OCI-LY1 (cell line): ENCODE results near the gene LRRC37B.
A peak's percentile ranks its signal among the peaks of the same experiment; 100 is the strongest.
"Not testable (repeated sequence)": the region's sequence is repeated elsewhere in the genome, so short reads cannot be mapped to it uniquely, and the experiment has no call there.

ENCODE experiments used
- H2AFZ ChIP-seq: fragments of 200-600 bp; sonication (generic), shearing (Covaris generic); 2 replicates; pipeline ENCODE4 v1.6.0; 2014; ENCODE audit warnings: antibody characterized with exemption, mild to moderate bottlenecking, low read length
- H3F3A ChIP-seq: fragments of 200-600 bp; sonication (generic), shearing (Covaris generic); 2 replicates; pipeline ENCODE4 v1.6.0; 2014; ENCODE audit warnings: mild to moderate bottlenecking, antibody characterized with exemption, low read length, moderate library complexity; ENCODE audit not compliant: insufficient read depth
- H3K27ac ChIP-seq: fragments of 200-600 bp; sonication (generic); 2 replicates; pipeline ENCODE4 v1.5.1; 2014; ENCODE audit warnings: low read length, mixed run types, mild to moderate bottlenecking, low read depth; ENCODE audit not compliant: poor library complexity, severe bottlenecking
- H3K27me3 ChIP-seq: fragments of 200-600 bp; sonication (generic); 2 replicates; pipeline ENCODE4 v1.6.0; 2014; ENCODE audit warnings: antibody characterized with exemption, mild to moderate bottlenecking, low read length, moderate library complexity; ENCODE audit not compliant: insufficient read depth
- H3K36me3 ChIP-seq: fragments of 200-600 bp; sonication (generic); 2 replicates; pipeline ENCODE4 v1.6.1; 2014; ENCODE audit warnings: mild to moderate bottlenecking, antibody characterized with exemption, low read length, moderate library complexity, mixed read lengths; ENCODE audit not compliant: insufficient read depth
- H3K4me1 ChIP-seq: fragments of 200-600 bp; sonication (generic); 2 replicates; pipeline ENCODE4 v1.5.1; 2014; ENCODE audit warnings: mild to moderate bottlenecking, low read length, moderate library complexity; ENCODE audit not compliant: insufficient read depth, severe bottlenecking
- H3K4me2 ChIP-seq: fragments of 200-600 bp; sonication (generic), shearing (Covaris generic); 2 replicates; pipeline ENCODE4 v1.6.1; 2014; ENCODE audit warnings: low read length
- H3K4me3 ChIP-seq: fragments of 200-600 bp; sonication (generic); 2 replicates; pipeline ENCODE4 v1.5.1; 2014; ENCODE audit warnings: low read length, low read depth, mild to moderate bottlenecking, mixed read lengths; ENCODE audit not compliant: poor library complexity, severe bottlenecking
- H3K79me2 ChIP-seq: fragments of 200-600 bp; shearing (Covaris generic); 2 replicates; pipeline ENCODE4 v1.6.1; 2016; ENCODE audit warnings: mixed run types, low read length, mixed read lengths; ENCODE audit not compliant: insufficient read depth
- H3K9ac ChIP-seq: fragments of 200-600 bp; sonication (generic), shearing (Covaris generic); 2 replicates; pipeline ENCODE4 v1.6.1; 2014; ENCODE audit warnings: mild to moderate bottlenecking, low read length, mixed read lengths
- H3K9me2 ChIP-seq: fragments of 200-600 bp; sonication (generic), shearing (Covaris generic); 2 replicates; pipeline ENCODE4 v1.6.1; 2014; ENCODE audit warnings: low read depth, mild to moderate bottlenecking, low read length, mixed read lengths
- H3K9me3 ChIP-seq: fragments of 200-600 bp; shearing (Covaris generic); 2 replicates; pipeline ENCODE4 v1.6.1; 2014; ENCODE audit warnings: low read length, mixed read lengths
- H4K20me1 ChIP-seq: fragments of 200-600 bp; sonication (generic), shearing (Covaris generic); 2 replicates; pipeline ENCODE4 v1.6.0; 2016; ENCODE audit warnings: mild to moderate bottlenecking, low read length; ENCODE audit not compliant: insufficient read depth
- EZH2 ChIP-seq: fragments of 200-600 bp; sonication (generic), shearing (Covaris generic); IDR thresholded peaks from 2 replicates; pipeline ENCODE4 v1.8.0; 2017; ENCODE audit warnings: borderline replicate concordance, mixed run types, mild to moderate bottlenecking, antibody characterized with exemption, low read length, moderate library complexity, mixed read lengths
- TF ChIP-seq, protein P1 (sequence below): fragments of 200-600 bp; sonication (generic), shearing (Covaris generic); IDR thresholded peaks from 2 replicates; pipeline ENCODE4 v1.5.1; 2017; ENCODE audit warnings: mild to moderate bottlenecking, antibody characterized with exemption, low read length, moderate library complexity, mixed read lengths

The LRRC37B gene

DNA sequence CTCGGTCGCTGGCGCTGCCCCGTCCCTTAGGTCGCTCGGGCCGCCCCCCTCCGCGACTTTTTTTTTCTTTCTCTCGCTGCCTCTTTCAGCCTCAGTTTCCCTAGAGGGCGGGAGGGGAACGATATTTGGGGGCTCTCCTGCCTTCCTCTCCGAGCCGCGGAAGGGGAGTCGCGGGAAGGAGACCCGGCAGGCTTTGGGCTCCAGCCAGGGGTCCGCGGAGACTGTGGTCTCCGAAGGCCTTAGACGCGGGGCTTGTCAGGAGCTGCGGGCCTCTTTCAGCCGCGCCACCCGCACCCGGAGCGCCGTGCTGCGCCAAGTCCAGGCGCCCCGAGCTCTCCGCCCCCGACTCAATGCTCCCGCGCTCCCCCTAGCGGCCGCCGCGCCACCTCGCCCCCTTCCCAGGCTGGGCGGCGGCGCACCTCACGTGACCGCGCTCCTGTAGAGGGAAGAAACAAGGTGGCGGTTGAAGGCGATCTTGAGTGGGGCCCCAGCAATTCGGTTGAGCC lies at the start of gene LRRC37B:
Gene LRRC37B (plus strand): TSS at position 427 of the 506 bp plus-strand sequence. CDS start 14,010 bp downstream, outside the sequence.
- H4K20me1 ChIP-seq: no peaks in the 10 kb centered on the region
- H3K4me2 ChIP-seq: peak within 1 kb of the TSS; percentile 96
- TF ChIP-seq, protein P1, sequence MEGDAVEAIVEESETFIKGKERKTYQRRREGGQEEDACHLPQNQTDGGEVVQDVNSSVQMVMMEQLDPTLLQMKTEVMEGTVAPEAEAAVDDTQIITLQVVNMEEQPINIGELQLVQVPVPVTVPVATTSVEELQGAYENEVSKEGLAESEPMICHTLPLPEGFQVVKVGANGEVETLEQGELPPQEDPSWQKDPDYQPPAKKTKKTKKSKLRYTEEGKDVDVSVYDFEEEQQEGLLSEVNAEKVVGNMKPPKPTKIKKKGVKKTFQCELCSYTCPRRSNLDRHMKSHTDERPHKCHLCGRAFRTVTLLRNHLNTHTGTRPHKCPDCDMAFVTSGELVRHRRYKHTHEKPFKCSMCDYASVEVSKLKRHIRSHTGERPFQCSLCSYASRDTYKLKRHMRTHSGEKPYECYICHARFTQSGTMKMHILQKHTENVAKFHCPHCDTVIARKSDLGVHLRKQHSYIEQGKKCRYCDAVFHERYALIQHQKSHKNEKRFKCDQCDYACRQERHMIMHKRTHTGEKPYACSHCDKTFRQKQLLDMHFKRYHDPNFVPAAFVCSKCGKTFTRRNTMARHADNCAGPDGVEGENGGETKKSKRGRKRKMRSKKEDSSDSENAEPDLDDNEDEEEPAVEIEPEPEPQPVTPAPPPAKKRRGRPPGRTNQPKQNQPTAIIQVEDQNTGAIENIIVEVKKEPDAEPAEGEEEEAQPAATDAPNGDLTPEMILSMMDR: peak; percentile 82
- TF ChIP-seq EZH2: no peak
- H3K27me3 ChIP-seq: no peaks in the 10 kb centered on the region
- H3F3A ChIP-seq: 0 out of 2 replicates have a peak, but pooled peaks cover 5% of the 10 kb centered on the region
- H3K27ac ChIP-seq: peak within 1 kb of the TSS; percentile 34
- no peaks in the 10 kb centered on the region for H3K36me3 ChIP-seq
- H3K9me2 ChIP-seq: no peaks in the 10 kb centered on the region
- peaks cover 3% of the 10 kb centered on the region; the same call in 1 of the 2 replicates for H3K79me2 ChIP-seq
- peak within 1 kb of the TSS; percentile 73 for H3K9ac ChIP-seq
- H3K4me3 ChIP-seq: peak within 1 kb of the TSS; percentile 72
- peaks cover 25% of the 10 kb centered on the region for H3K4me1 ChIP-seq
- H2AFZ ChIP-seq: no peak within 1 kb of the TSS
- no peaks in the 10 kb centered on the region for H3K9me3 ChIP-seq

DNA sequence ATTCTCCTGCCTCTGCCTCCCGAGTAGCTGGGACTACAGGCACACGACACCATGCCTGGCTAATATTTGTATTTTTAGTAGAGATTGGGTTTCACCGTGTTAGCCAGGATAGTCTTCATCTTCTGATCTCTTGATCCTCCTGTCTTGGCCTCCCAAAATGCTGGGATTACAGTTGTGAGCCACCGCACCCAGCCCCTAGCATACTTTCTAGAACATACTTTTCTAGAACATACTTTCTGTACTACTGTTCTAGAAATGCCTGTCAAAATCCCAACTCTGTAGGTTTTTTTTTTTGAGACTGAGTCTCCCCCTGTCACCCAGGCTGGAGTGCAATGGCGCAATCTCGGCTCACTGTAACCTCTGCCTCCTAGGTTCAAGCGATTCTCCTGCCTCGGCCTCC lies 43.1 kb upstream of the LRRC37B start:
- not testable (repeated sequence) for H3K79me2 ChIP-seq, H3K4me1 ChIP-seq, H2AFZ ChIP-seq, H3K27me3 ChIP-seq, H3K9me2 ChIP-seq, H3F3A ChIP-seq, H3K27ac ChIP-seq, H3K9me3 ChIP-seq, H3K9ac ChIP-seq, H3K4me2 ChIP-seq, H4K20me1 ChIP-seq, H3K4me3 ChIP-seq
- H3K36me3 ChIP-seq: peaks cover 85% of the 10 kb centered on the region

DNA sequence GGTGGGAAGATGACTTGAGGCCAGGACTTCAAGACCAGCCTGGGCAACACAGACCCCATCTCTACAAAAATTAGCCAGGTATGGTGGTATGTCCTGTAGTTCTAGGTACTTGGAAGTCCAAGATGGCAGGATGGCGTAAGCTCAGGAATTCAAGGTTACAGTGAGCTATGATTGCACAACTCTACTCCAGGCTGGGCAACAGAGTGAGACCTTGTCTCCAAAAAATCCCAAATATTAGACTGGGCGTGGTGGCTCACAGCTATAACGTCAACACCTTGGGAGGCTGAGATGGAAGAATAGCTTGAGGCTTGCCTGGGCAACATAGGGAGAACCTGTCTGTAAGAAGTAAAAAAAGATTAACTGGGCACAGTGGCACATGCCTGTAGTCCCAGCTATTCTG lies 39.5 kb upstream of the LRRC37B start:
- no peak overlapping the region for H2AFZ ChIP-seq
- no peak overlapping the region for H3K4me2 ChIP-seq
- no peaks in the 10 kb centered on the region for H3K9me3 ChIP-seq
- no peaks in the 10 kb centered on the region for H3K27me3 ChIP-seq
- no peak overlapping the region for H3K4me3 ChIP-seq
- H3K9me2 ChIP-seq: no peaks in the 10 kb centered on the region
- H3K4me1 ChIP-seq: no peaks in the 10 kb centered on the region
- H3F3A ChIP-seq: no peaks in the 10 kb centered on the region
- H3K79me2 ChIP-seq: no peaks in the 10 kb centered on the region
- no peak for TF ChIP-seq EZH2
- no peaks in the 10 kb centered on the region for H4K20me1 ChIP-seq
- no peak overlapping the region for H3K9ac ChIP-seq
- peaks cover 69% of the 10 kb centered on the region for H3K36me3 ChIP-seq
- no peak overlapping the region for H3K27ac ChIP-seq

DNA sequence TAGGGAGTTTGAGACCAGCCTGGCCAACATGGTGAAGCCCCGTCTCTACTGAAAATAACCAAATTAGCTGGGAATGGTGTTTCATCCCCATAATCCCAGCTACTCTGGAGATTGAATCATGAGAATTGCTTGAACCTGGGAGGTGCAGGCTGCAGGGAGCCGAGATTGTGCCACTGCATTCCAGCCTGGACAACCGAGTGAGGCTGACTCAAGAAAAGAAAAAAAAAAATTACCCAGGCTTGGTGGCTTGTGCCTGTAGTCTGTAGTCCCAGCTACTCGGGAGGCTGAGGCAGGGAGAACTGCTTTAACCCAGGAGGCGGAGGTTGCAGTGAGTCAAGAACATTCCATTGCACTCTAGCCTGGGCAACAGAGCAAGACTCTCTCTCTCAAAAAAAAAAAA lies 36.8 kb upstream of the LRRC37B start:
- not testable (repeated sequence) for H3K4me1 ChIP-seq, H3K9me2 ChIP-seq, H3K9me3 ChIP-seq, H3K27me3 ChIP-seq, H3K27ac ChIP-seq, H2AFZ ChIP-seq, H3K79me2 ChIP-seq, H3F3A ChIP-seq, H3K9ac ChIP-seq, H3K4me3 ChIP-seq, H4K20me1 ChIP-seq, H3K4me2 ChIP-seq
- peaks cover 63% of the 10 kb centered on the region for H3K36me3 ChIP-seq

DNA sequence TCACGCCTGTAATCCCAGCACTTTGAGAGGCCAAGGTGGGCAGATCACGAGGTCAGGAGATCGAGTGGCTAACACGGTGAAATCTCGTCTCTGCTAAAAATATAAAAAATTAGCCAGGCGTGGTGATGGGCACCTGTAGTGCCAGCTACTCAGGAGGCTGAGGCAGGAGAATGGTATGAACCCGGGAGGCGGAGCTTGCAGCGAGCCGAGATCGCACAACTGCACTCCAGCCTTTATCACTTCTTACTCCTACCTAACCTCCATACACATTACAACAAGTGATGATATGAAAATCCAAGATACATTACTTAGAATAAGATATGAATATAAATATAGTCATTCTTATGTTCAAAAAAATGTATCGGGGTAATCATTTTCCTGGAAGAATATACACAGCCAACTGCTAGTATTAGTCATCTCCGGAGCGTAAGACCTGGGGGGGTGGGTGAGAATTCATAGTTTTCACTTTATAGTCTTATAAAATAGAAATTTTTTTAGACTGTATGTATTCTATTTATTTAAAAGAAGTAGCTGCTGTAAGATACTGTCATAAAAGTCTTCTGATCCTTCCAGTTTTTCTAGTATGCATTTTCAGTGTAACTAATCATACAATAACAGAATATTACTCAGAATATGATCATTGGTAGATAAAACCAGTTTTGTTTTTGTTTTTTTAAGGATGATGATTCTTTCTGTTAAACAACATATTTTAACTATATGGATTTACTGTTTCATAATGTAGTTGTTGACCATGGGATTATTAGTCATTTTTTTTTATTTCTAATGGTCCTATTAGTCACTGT lies 32.7 kb upstream of the LRRC37B start:
- peaks cover 50% of the 10 kb centered on the region for H3K36me3 ChIP-seq
- H3K9me3 ChIP-seq: not testable (repeated sequence)

DNA sequence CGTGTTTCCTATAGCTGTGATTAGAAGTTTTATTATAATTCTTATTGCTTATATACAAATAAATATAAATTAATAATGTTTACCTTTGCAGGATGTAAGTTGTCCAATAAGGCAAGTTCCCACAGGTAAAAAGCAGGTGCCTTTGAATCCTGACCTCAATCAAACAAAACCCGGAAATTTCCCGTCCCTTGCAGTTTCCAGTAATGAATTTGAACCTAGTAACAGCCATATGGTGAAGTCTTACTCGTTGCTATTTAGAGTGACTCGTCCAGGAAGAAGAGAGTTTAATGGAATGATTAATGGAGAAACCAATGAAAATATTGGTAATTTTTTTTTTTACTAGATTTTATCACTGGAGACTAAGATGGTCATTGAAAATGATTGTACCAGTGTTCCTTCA lies 31.8 kb upstream of the LRRC37B start:
- peaks cover 50% of the 10 kb centered on the region for H3K36me3 ChIP-seq

More for the DNA sequence above, 32.7 kb upstream of the LRRC37B start:
- not testable (repeated sequence) for H3K27me3 ChIP-seq, H3K79me2 ChIP-seq, H3F3A ChIP-seq, H3K27ac ChIP-seq, H2AFZ ChIP-seq, H3K9me2 ChIP-seq, H3K9ac ChIP-seq, H3K4me1 ChIP-seq, H4K20me1 ChIP-seq, H3K4me3 ChIP-seq, H3K4me2 ChIP-seq

More for the DNA sequence above, 31.8 kb upstream of the LRRC37B start:
- not testable (repeated sequence) for H3K4me1 ChIP-seq, H3K79me2 ChIP-seq, H3K4me3 ChIP-seq, H3K9ac ChIP-seq, H3K27ac ChIP-seq, H2AFZ ChIP-seq, H3F3A ChIP-seq, H3K9me3 ChIP-seq, H3K27me3 ChIP-seq, H3K9me2 ChIP-seq, H4K20me1 ChIP-seq, H3K4me2 ChIP-seq
